Caco-2 (cell line): ENCODE results near the gene JARID2. TPM values are rescaled to one million over a fixed set of nuclear protein-coding genes. Genes with fewer than 3 reads are reported as not detected.

Source experiments
- BruUV-seq: library from RNA; stranded (reverse); fragments of 400-500 nt; replicated peaks from 2 replicates; lab custom pipeline; 2021; lab: Mats Ljungman, UMichigan
- CTCF ChIA-PET: fragments of 300-600 bp; sonication (Branson Sonifier 250); formaldehyde crosslinking; loops from one replicate; lab custom pipeline; 2022; ENCODE audit warnings: antibody characterized with exemption; lab: Charles Lee
- POLR2A ChIA-PET: fragments of 300-600 bp; sonication (Branson Sonifier 250); formaldehyde crosslinking; loops from one replicate; lab custom pipeline; 2022; ENCODE audit warnings: antibody characterized with exemption; lab: Charles Lee
- DNase-seq, 2 experiments: peaks; one replicate each; pipeline versions ENCODE4 v3.0.0 to v3.0.0-alpha.2; 2020 to 2022
- H3K27me3 ChIP-seq: replicated peaks from 2 replicates; pipeline ENCODE4 v1.6.0; 2011; ENCODE audit warnings: low read length; ENCODE audit not compliant: control insufficient read depth, insufficient read depth
- H3K36me3 ChIP-seq: 2 replicates; pipeline ENCODE4 v1.5.1; 2011; ENCODE audit warnings: low read length; ENCODE audit not compliant: control insufficient read depth, insufficient read depth
- H3K4me1 ChIP-seq: fragments of 250-450 bp; sonication (Bioruptor Pico); 2 replicates; pipeline ENCODE4 v1.5.1; 2020; ENCODE audit warnings: mild to moderate bottlenecking
- H3K4me3 ChIP-seq: 2 replicates; pipeline ENCODE4 v1.5.1; 2011; ENCODE audit warnings: low read depth, mild to moderate bottlenecking, control low read depth, low read length
- H3K9me3 ChIP-seq: fragments of 250-450 bp; sonication (Bioruptor Pico); 2 replicates; pipeline ENCODE4 v1.5.1; 2020; ENCODE audit warnings: mild to moderate bottlenecking, moderate library complexity
- H3K27ac Mint-ChIP-seq: one replicate; pipeline ENCODE4 v1.8.0; 2022; ENCODE audit warnings: mixed read lengths; ENCODE audit not compliant: unreplicated experiment
- H3K27me3 Mint-ChIP-seq: one replicate; pipeline ENCODE4 v1.8.0; 2022; ENCODE audit warnings: mixed read lengths; ENCODE audit not compliant: insufficient read depth, unreplicated experiment
- H3K36me3 Mint-ChIP-seq: one replicate; pipeline ENCODE4 v1.8.0; 2022; ENCODE audit warnings: mild to moderate bottlenecking, mixed read lengths; ENCODE audit not compliant: insufficient read depth, unreplicated experiment
- H3K4me1 Mint-ChIP-seq: one replicate; pipeline ENCODE4 v1.8.0; 2022; ENCODE audit warnings: low read depth, mixed read lengths; ENCODE audit not compliant: unreplicated experiment
- H3K4me3 Mint-ChIP-seq: one replicate; pipeline ENCODE4 v1.8.0; 2022; ENCODE audit warnings: mild to moderate bottlenecking, moderate library complexity, mixed read lengths; ENCODE audit not compliant: unreplicated experiment
- H3K9me3 Mint-ChIP-seq: one replicate; pipeline ENCODE4 v1.8.0; 2022; ENCODE audit warnings: mixed read lengths; ENCODE audit not compliant: unreplicated experiment
- CTCF ChIP-seq, 2 experiments: fragments of 200-600 bp in 1 of 2; IDR thresholded peaks; 1 replicate in 1 of 2; 2 replicates in 1 of 2; pipeline versions ENCODE4 v1.5.1 to v1.8.0; 2011 to 2022; ENCODE audit warnings: antibody characterized with exemption in 1 of 2, control low read depth in 1 of 2, inconsistent platforms in 1 of 2, low read depth in 1 of 2, low read length in 1 of 2, mild to moderate bottlenecking in 1 of 2, moderate library complexity in 1 of 2; ENCODE audit not compliant: insufficient read depth in 1 of 2, severe bottlenecking in 1 of 2, unreplicated experiment in 1 of 2
- intact Hi-C: fragments of 100-400 bp; cut with micrococcal nuclease; formaldehyde crosslinking; loops from one replicate; pipeline ENCODE4 v1.10.0; 2022; ENCODE audit not compliant: unreplicated experiment
- total RNA-seq: library from RNA; stranded (reverse); gene quantifications from 2 replicates; pipeline ENCODE4 v1.2.3, GENCODE V29; 2022

The JARID2 gene
- total RNA-seq, 1 experiment from 2014 or later, result 18.3 TPM

- Mint-ChIP-seq H3K9me3 (no peaks in the 10 kb centered on the region), H3K36me3 (peaks cover 18% of the 10 kb centered on the region), H3K4me3 (no peak overlapping the region), H3K27ac (no peak overlapping the region), H3K4me1 (no peaks in the 10 kb centered on the region), H3K27me3 (no peaks in the 10 kb centered on the region)
- ChIA-PET POLR2A (no interaction called here), CTCF (no interaction called here)
- no peaks in the 10 kb centered on the region for H3K9me3 ChIP-seq
- no peak overlapping the region for H3K4me3 ChIP-seq
- intact Hi-C loops, result no loop called here
- no peaks in the 10 kb centered on the region for H3K27me3 ChIP-seq
- no peak for TF ChIP-seq CTCF (IDR thresholded peaks at IDR 0.05; ENCODE audit: insufficient read depth in 1 of 2, low read depth in 1 of 2, low read length in 1 of 2, severe bottlenecking in 1 of 2, unreplicated experiment in 1 of 2)
- BruUV-seq, result no TSS peak
- no peak for DNase-seq
- no peaks in the 10 kb centered on the region for H3K4me1 ChIP-seq
- no peaks in the 10 kb centered on the region for H3K36me3 ChIP-seq
These were observed 247.7 kb downstream of the JARID2 start for GRCh38 chr6:15493437-15494168.

- no peaks in the 10 kb centered on the region for H3K4me1 Mint-ChIP-seq
- no peak for DNase-seq
- no peaks in the 10 kb centered on the region for H3K36me3 ChIP-seq
- CTCF ChIA-PET, result no interaction called here
- H3K4me1 ChIP-seq, result no peaks in the 10 kb centered on the region
- H3K27me3 Mint-ChIP-seq, result no peaks in the 10 kb centered on the region
- H3K27ac Mint-ChIP-seq, result no peak overlapping the region
- H3K4me3 Mint-ChIP-seq, result no peak overlapping the region
- TF ChIP-seq CTCF (IDR thresholded peaks at IDR 0.05; ENCODE audit: insufficient read depth in 1 of 2, low read depth in 1 of 2, low read length in 1 of 2, severe bottlenecking in 1 of 2, unreplicated experiment in 1 of 2), result no peak
- H3K9me3 ChIP-seq, result no peaks in the 10 kb centered on the region
- BruUV-seq, result no TSS peak
- no peak overlapping the region for H3K4me3 ChIP-seq
- peaks cover 24% of the 10 kb centered on the region for H3K36me3 Mint-ChIP-seq
- H3K27me3 ChIP-seq, result no peaks in the 10 kb centered on the region
- intact Hi-C loops, result no loop called here
- POLR2A ChIA-PET, result no interaction called here
- H3K9me3 Mint-ChIP-seq, result no peaks in the 10 kb centered on the region
These were observed 249.6 kb downstream of the JARID2 start for GRCh38 chr6:15495375-15495901.

GRCh38 chr6:15496345-15497131, 250.7 kb downstream of the JARID2 start:
- Histone ChIP-seq H3K9me3 (no peaks in the 10 kb centered on the region), H3K27me3 (no peaks in the 10 kb centered on the region), H3K4me3 (no peak overlapping the region), H3K36me3 (no peaks in the 10 kb centered on the region), H3K4me1 (no peaks in the 10 kb centered on the region)
- peaks cover 26% of the 10 kb centered on the region for H3K36me3 Mint-ChIP-seq
- no peak overlapping the region for H3K4me3 Mint-ChIP-seq
- no peaks in the 10 kb centered on the region for H3K27me3 Mint-ChIP-seq
- TF ChIP-seq CTCF (IDR thresholded peaks at IDR 0.05; ENCODE audit: insufficient read depth in 1 of 2, low read depth in 1 of 2, low read length in 1 of 2, severe bottlenecking in 1 of 2, unreplicated experiment in 1 of 2), result no peak
- no peaks in the 10 kb centered on the region for H3K9me3 Mint-ChIP-seq
- no peak overlapping the region for H3K27ac Mint-ChIP-seq
- ChIA-PET POLR2A (no interaction called here), CTCF (no interaction called here)
- BruUV-seq, result no TSS peak
- DNase-seq, result no peak
- intact Hi-C loops, result no loop called here
- no peaks in the 10 kb centered on the region for H3K4me1 Mint-ChIP-seq
